Measurements from ENCODE around the gene MAGEB10.

DNA sequence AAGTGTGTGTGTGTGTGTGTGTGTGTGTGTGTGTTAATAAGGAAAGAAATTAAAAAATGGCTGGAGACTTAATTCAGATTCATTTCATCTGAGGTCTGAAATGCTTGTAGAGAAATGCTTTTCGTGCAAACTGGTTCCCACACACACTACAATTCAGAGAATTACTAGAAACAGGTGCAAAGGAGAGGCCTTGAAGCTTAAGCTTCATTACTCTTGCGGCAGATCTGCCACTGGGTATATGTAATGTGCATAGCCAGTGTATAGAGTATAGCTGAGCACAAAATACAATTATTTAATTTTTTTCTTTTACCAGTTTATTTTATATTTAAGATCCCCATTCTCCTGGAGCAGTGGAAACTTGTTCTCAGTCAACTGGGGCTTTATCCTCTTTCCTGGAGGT lies 31.8 kb upstream of the MAGEB10 start:
- TF ChIP-seq, protein P1, sequence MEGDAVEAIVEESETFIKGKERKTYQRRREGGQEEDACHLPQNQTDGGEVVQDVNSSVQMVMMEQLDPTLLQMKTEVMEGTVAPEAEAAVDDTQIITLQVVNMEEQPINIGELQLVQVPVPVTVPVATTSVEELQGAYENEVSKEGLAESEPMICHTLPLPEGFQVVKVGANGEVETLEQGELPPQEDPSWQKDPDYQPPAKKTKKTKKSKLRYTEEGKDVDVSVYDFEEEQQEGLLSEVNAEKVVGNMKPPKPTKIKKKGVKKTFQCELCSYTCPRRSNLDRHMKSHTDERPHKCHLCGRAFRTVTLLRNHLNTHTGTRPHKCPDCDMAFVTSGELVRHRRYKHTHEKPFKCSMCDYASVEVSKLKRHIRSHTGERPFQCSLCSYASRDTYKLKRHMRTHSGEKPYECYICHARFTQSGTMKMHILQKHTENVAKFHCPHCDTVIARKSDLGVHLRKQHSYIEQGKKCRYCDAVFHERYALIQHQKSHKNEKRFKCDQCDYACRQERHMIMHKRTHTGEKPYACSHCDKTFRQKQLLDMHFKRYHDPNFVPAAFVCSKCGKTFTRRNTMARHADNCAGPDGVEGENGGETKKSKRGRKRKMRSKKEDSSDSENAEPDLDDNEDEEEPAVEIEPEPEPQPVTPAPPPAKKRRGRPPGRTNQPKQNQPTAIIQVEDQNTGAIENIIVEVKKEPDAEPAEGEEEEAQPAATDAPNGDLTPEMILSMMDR (IDR thresholded peaks at IDR 0.05) = no peak
- TF ChIP-seq POLR2AphosphoS5 (IDR thresholded peaks at IDR 0.05) (no peak), POLR2A (IDR thresholded peaks at IDR 0.05) (no peak)
